MCF 10A (cell line): ENCODE measurements around the gene BIN1. TPM values are rescaled to one million over a fixed set of nuclear protein-coding genes. Genes with fewer than 3 reads are reported as not detected.

Experiments used
- BruUV-seq: library from RNA; stranded (reverse); fragments of 400-500 nt; replicated peaks from 2 replicates; lab custom pipeline; 2021; lab: Mats Ljungman, UMichigan
- CTCF ChIA-PET: fragments of 300-600 bp; sonication (Branson Sonifier 250); formaldehyde crosslinking; extraction: SDS; loops from one replicate; lab custom pipeline; 2021; ENCODE audit warnings: antibody characterized with exemption, inconsistent platforms; lab: Yijun Ruan, JAX
- POLR2A ChIA-PET: fragments of 300-600, 350-650 bp; sonication (Branson Sonifier 250); formaldehyde crosslinking; extraction: SDS; loops from one replicate; lab custom pipeline; 2020; ENCODE audit warnings: antibody characterized with exemption, inconsistent platforms; lab: Yijun Ruan, JAX
- DNase-seq: peaks from one replicate; pipeline ENCODE4 v3.0.0-alpha.2; 2018; ENCODE audit not compliant: unreplicated experiment
- H3K27ac Mint-ChIP-seq: one replicate; pipeline ENCODE4 v1.8.0; 2022; ENCODE audit warnings: mild to moderate bottlenecking, low read depth, mixed read lengths; ENCODE audit not compliant: unreplicated experiment
- H3K27me3 Mint-ChIP-seq: one replicate; pipeline ENCODE4 v1.8.0; 2022; ENCODE audit warnings: mixed read lengths; ENCODE audit not compliant: insufficient read depth, unreplicated experiment
- H3K36me3 Mint-ChIP-seq: one replicate; pipeline ENCODE4 v1.8.0; 2022; ENCODE audit warnings: mild to moderate bottlenecking, moderate library complexity, mixed read lengths; ENCODE audit not compliant: insufficient read depth, unreplicated experiment
- H3K4me1 Mint-ChIP-seq: one replicate; pipeline ENCODE4 v1.8.0; 2022; ENCODE audit warnings: mixed read lengths; ENCODE audit not compliant: insufficient read depth, unreplicated experiment
- H3K4me3 Mint-ChIP-seq: one replicate; pipeline ENCODE4 v1.8.0; 2022; ENCODE audit warnings: mild to moderate bottlenecking, moderate library complexity, mixed read lengths; ENCODE audit not compliant: unreplicated experiment
- H3K9me3 Mint-ChIP-seq: one replicate; pipeline ENCODE4 v1.8.0; 2022; ENCODE audit warnings: mixed read lengths; ENCODE audit not compliant: unreplicated experiment
- CTCF ChIP-seq: fragments of 200-600 bp; IDR thresholded peaks from one replicate; pipeline ENCODE4 v1.8.0; 2022; ENCODE audit warnings: antibody characterized with exemption, mild to moderate bottlenecking; ENCODE audit not compliant: unreplicated experiment
- intact Hi-C: fragments of 100-400 bp; cut with micrococcal nuclease; formaldehyde crosslinking; loops from 2 replicates; pipeline ENCODE4 v1.14.1; 2022
- total RNA-seq: library from RNA; stranded (reverse); gene quantifications from 2 replicates; pipeline ENCODE4 v1.2.3, GENCODE V29; 2022

BIN1 gene
- total RNA-seq, 1 experiment from 2014 or later = 29.6 TPM

GRCh38 chr2:127146820-127147502 is 40.0 kb upstream of the BIN1 start:
- H3K9me3 Mint-ChIP-seq = no peaks in the 10 kb centered on the region
- no peak for DNase-seq
- ChIA-PET POLR2A (no interaction called here), CTCF (interaction anchor here (0.5 to 0.6 kb wide), 3 partner anchors 9 to 382 kb away, joined by 3 to 4 read pairs (median 3); no protein-coding TSS in a partner anchor)
- H3K36me3 Mint-ChIP-seq = no peaks in the 10 kb centered on the region
- no TSS peak for BruUV-seq
- H3K4me3 Mint-ChIP-seq = no peak overlapping the region
- peaks cover 10% of the 10 kb centered on the region for H3K4me1 Mint-ChIP-seq
- H3K27ac Mint-ChIP-seq = no peak overlapping the region
- intact Hi-C loops = no loop called here
- TF ChIP-seq CTCF = no peak
- H3K27me3 Mint-ChIP-seq = no peaks in the 10 kb centered on the region

GRCh38 chr2:127146071-127146725 is 39.2 kb upstream of the BIN1 start:
- peaks cover 10% of the 10 kb centered on the region for H3K4me1 Mint-ChIP-seq
- no peaks in the 10 kb centered on the region for H3K36me3 Mint-ChIP-seq
- H3K27ac Mint-ChIP-seq = peak overlapping the region; percentile 66
- TF ChIP-seq CTCF = no peak
- no peaks in the 10 kb centered on the region for H3K27me3 Mint-ChIP-seq
- CTCF ChIA-PET = interaction anchor here (0.6 to 1.0 kb wide), 3 partner anchors 15 to 78 kb away, joined by 3 to 4 read pairs (median 3); no protein-coding TSS in a partner anchor
- no peak for DNase-seq
- POLR2A ChIA-PET = no interaction called here
- no peaks in the 10 kb centered on the region for H3K9me3 Mint-ChIP-seq
- intact Hi-C loops = no loop called here
- no peak overlapping the region for H3K4me3 Mint-ChIP-seq
- BruUV-seq = no TSS peak

DNA sequence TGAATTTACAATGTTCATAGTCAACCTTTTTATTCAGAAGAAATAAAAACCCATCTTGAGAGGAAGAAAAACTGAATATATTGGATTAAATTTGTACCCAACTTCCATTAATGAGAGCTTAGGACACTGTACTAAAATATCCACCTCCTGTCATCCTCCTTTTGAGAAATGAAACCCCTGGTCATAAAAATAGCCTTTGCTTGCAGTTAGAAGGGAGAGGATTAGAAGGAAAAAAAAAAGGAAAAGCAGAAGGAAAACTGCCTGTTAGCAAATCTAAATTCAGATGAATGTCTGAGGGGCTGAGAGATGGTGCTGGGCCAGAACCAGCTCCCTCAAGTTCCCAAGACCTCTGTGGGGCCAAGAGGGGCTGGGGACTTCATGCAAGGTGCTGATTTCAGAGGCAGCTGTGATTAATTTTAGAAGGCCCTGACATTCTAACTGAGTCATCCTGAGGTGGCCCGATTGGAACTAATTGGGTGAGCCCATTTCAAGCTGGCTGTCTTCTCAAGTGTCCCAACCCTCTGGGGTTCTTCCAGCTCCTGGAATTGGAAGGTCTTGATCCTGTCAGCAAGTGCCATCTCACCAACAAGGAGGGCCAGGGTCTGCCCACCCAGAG is 38.4 kb upstream of the BIN1 start:
- POLR2A ChIA-PET = no interaction called here
- TF ChIP-seq CTCF = no peak
- Mint-ChIP-seq H3K27ac (peak overlapping the region; percentile 66), H3K4me3 (no peak overlapping the region), H3K9me3 (peaks cover 3% of the 10 kb centered on the region), H3K36me3 (no peaks in the 10 kb centered on the region), H3K27me3 (no peaks in the 10 kb centered on the region), H3K4me1 (peaks cover 12% of the 10 kb centered on the region)
- BruUV-seq = no TSS peak
- peak; percentile 31 for DNase-seq
- CTCF ChIA-PET = interaction anchor here (0.6 to 1.0 kb wide), 3 partner anchors 16 to 504 kb away, joined by 3 to 4 read pairs (median 3); no protein-coding TSS in a partner anchor
- intact Hi-C loops = no loop called here
